Loucy (cell line): Measurements from ENCODE around the gene KLK12.

ENCODE experiments used
- H2AFZ ChIP-seq: fragments of 200-600 bp; sonication (generic); 2 replicates; pipeline ENCODE4 v1.6.0; 2016; ENCODE audit warnings: antibody characterized with exemption, mild to moderate bottlenecking, low read length, moderate library complexity
- H3F3A ChIP-seq: fragments of 200-600 bp; 2 replicates; pipeline ENCODE4 v1.6.0; 2016; ENCODE audit warnings: antibody characterized with exemption, low read depth, mild to moderate bottlenecking
- H3K27me3 ChIP-seq: fragments of 200-600 bp; sonication (generic); 2 replicates; pipeline ENCODE4 v1.6.1; 2014; ENCODE audit warnings: low read length, mild to moderate bottlenecking; ENCODE audit not compliant: insufficient read depth, poor library complexity, severe bottlenecking
- H3K36me3 ChIP-seq: fragments of 200-600 bp; sonication (generic); 2 replicates; pipeline ENCODE4 v1.6.1; 2016; ENCODE audit warnings: low read length; ENCODE audit not compliant: insufficient read depth
- H3K4me1 ChIP-seq: fragments of 200-600 bp; sonication (generic); 2 replicates; pipeline ENCODE4 v1.5.1; 2014; ENCODE audit warnings: low read length, mild to moderate bottlenecking; ENCODE audit not compliant: insufficient read depth, poor library complexity, severe bottlenecking
- H3K4me2 ChIP-seq: fragments of 200-600 bp; sonication (generic); 2 replicates; pipeline ENCODE4 v1.6.0; 2014; ENCODE audit warnings: antibody characterized with exemption, low read length, low read depth, mild to moderate bottlenecking; ENCODE audit not compliant: poor library complexity, severe bottlenecking
- H3K4me3 ChIP-seq: fragments of 200-600 bp; sonication (generic); 2 replicates; pipeline ENCODE4 v1.5.1; 2014; ENCODE audit warnings: low read length, mild to moderate bottlenecking, mixed read lengths; ENCODE audit not compliant: poor library complexity, severe bottlenecking
- H3K79me2 ChIP-seq: fragments of 200-600 bp; sonication (generic); 2 replicates; pipeline ENCODE4 v1.6.1; 2014; ENCODE audit warnings: low read length; ENCODE audit not compliant: insufficient read depth
- H3K9ac ChIP-seq: fragments of 200-600 bp; sonication (generic); 2 replicates; pipeline ENCODE4 v1.6.0; 2014; ENCODE audit warnings: mild to moderate bottlenecking, low read depth, low read length, moderate library complexity; ENCODE audit not compliant: poor library complexity, severe bottlenecking
- H3K9me2 ChIP-seq: fragments of 200-600 bp; sonication (generic); replicated peaks from 2 replicates; pipeline ENCODE4 v1.6.1; 2016; ENCODE audit warnings: low read depth, low read length, mixed read lengths
- H3K9me3 ChIP-seq: fragments of 200-600 bp; sonication (generic); 2 replicates; pipeline ENCODE4 v1.6.1; 2014; ENCODE audit warnings: mild to moderate bottlenecking, antibody characterized with exemption, low read length, low read depth; ENCODE audit not compliant: insufficient read depth
- H4K20me1 ChIP-seq: fragments of 200-600 bp; sonication (generic); 2 replicates; pipeline ENCODE4 v1.6.0; 2014; ENCODE audit warnings: antibody characterized with exemption, low read length, mild to moderate bottlenecking; ENCODE audit not compliant: insufficient read depth, poor library complexity, severe bottlenecking
- EZH2phosphoT487 ChIP-seq: fragments of 200-600 bp; IDR thresholded peaks from 2 replicates; pipeline ENCODE4 v1.6.1; 2018; ENCODE audit warnings: antibody characterized with exemption, mild to moderate bottlenecking, moderate library complexity, borderline replicate concordance
- TF ChIP-seq, protein P1 (sequence below): fragments of 200-600 bp; sonication (generic); conservative IDR thresholded peaks from 2 replicates; pipeline ENCODE4 v1.5.1; 2014; ENCODE audit warnings: mild to moderate bottlenecking, antibody characterized with exemption, low read length

The KLK12 gene, protein sequence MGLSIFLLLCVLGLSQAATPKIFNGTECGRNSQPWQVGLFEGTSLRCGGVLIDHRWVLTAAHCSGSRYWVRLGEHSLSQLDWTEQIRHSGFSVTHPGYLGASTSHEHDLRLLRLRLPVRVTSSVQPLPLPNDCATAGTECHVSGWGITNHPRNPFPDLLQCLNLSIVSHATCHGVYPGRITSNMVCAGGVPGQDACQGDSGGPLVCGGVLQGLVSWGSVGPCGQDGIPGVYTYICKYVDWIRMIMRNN

DNA sequence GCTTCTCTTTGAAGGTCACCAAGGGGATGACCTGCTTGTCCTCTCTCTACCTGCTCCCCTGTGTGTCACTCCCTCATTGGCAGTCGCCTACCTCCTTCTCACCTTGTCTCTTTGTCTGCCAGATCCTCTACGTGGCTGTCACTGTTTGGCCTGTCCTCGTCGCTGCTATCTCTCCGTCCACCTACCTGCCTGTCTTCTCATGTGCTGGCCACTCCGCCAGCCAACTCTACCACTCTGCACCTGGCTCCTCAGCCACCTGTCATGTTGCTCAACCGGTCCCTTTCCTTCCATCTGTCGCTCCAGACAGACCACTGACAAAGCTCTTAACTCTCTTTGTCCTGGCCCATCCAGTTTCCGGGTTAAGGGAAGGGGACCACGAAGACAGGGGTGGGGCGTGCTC, at the start of gene KLK12:
Gene KLK12, minus strand, starts transcription at position 299 of the 400 bp plus-strand sequence. CDS start 381 bp downstream, outside the sequence.
- Histone ChIP-seq H3F3A (no peaks in the 10 kb centered on the region), H3K9me2 (no peaks in the 10 kb centered on the region), H3K4me3 (no peak within 1 kb of the TSS), H2AFZ (no peak within 1 kb of the TSS), H3K36me3 (no peaks in the 10 kb centered on the region), H3K27me3 (no peaks in the 10 kb centered on the region), H4K20me1 (no peaks in the 10 kb centered on the region), H3K4me2 (no peak within 1 kb of the TSS), H3K79me2 (no peaks in the 10 kb centered on the region), H3K9me3 (no peaks in the 10 kb centered on the region; the same call in 1 of the 2 replicates), H3K4me1 (no peaks in the 10 kb centered on the region), H3K9ac (no peak within 1 kb of the TSS)
- TF ChIP-seq EZH2phosphoT487, result no peak

DNA sequence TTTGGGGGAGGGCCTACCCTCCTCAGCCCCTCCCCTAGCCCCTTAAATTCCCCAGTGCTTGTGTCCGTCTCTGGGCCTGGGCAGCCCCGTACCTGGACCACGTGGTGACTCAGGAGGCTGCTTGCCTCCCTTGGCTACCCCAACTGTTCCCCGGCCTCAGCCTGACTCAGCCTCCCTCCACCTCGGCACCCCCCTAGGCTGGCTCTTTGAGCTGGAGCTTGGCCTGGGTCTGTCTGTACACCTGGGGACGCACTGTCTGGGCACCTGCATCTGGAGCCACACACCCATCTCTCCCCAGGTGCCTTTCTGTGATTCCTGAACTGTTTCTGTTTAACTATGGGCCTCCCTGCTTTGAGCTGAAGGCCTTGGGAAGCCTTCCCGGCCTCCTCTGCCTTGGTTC, 49.7 kb upstream of the KLK12 start:
- Histone ChIP-seq H3K4me3 (no peak overlapping the region), H2AFZ (no peak overlapping the region), H3K4me2 (no peak overlapping the region), H3K9me2 (no peaks in the 10 kb centered on the region), H4K20me1 (no peaks in the 10 kb centered on the region), H3K9me3 (no peaks in the 10 kb centered on the region; the same call in 1 of the 2 replicates), H3K27me3 (no peaks in the 10 kb centered on the region), H3F3A (no peaks in the 10 kb centered on the region), H3K4me1 (no peaks in the 10 kb centered on the region), H3K9ac (no peak overlapping the region), H3K79me2 (no peaks in the 10 kb centered on the region), H3K36me3 (no peaks in the 10 kb centered on the region)
- TF ChIP-seq EZH2phosphoT487, result no peak
- TF ChIP-seq, protein P1, sequence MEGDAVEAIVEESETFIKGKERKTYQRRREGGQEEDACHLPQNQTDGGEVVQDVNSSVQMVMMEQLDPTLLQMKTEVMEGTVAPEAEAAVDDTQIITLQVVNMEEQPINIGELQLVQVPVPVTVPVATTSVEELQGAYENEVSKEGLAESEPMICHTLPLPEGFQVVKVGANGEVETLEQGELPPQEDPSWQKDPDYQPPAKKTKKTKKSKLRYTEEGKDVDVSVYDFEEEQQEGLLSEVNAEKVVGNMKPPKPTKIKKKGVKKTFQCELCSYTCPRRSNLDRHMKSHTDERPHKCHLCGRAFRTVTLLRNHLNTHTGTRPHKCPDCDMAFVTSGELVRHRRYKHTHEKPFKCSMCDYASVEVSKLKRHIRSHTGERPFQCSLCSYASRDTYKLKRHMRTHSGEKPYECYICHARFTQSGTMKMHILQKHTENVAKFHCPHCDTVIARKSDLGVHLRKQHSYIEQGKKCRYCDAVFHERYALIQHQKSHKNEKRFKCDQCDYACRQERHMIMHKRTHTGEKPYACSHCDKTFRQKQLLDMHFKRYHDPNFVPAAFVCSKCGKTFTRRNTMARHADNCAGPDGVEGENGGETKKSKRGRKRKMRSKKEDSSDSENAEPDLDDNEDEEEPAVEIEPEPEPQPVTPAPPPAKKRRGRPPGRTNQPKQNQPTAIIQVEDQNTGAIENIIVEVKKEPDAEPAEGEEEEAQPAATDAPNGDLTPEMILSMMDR, result no peak

DNA sequence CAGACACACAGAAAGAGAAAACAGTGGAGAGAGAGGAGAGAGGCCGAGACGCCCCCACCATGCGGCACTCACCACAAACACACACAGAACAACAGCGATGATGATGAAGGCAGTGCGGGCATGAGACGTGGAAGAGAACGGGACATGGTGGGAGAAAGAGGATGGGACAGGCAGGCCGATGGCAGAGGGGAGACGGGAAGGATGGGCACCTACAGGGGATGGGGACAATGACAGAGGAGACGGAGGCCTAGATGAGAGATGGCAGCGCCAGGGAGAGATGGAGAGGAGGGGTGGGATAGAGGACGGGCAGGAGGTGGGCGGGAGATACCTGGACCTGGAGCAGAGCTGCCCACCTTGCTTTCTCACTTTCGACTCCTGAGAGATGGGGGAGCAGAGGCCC, 49.0 kb upstream of the KLK12 start:
- H3K27me3 ChIP-seq, result no peaks in the 10 kb centered on the region
- H3K4me3 ChIP-seq, result no peak overlapping the region
- no peaks in the 10 kb centered on the region for H3K79me2 ChIP-seq
- no peaks in the 10 kb centered on the region for H3K4me1 ChIP-seq
- no peaks in the 10 kb centered on the region for H3K36me3 ChIP-seq
- H3K9ac ChIP-seq, result no peak overlapping the region
- H4K20me1 ChIP-seq, result no peaks in the 10 kb centered on the region
- H3K4me2 ChIP-seq, result no peak overlapping the region
- H2AFZ ChIP-seq, result no peak overlapping the region
- TF ChIP-seq EZH2phosphoT487, result no peak
- TF ChIP-seq, protein P1, result no peak
- H3K9me3 ChIP-seq, result no peaks in the 10 kb centered on the region; the same call in 1 of the 2 replicates
- H3F3A ChIP-seq, result no peaks in the 10 kb centered on the region
- H3K9me2 ChIP-seq, result no peaks in the 10 kb centered on the region

DNA sequence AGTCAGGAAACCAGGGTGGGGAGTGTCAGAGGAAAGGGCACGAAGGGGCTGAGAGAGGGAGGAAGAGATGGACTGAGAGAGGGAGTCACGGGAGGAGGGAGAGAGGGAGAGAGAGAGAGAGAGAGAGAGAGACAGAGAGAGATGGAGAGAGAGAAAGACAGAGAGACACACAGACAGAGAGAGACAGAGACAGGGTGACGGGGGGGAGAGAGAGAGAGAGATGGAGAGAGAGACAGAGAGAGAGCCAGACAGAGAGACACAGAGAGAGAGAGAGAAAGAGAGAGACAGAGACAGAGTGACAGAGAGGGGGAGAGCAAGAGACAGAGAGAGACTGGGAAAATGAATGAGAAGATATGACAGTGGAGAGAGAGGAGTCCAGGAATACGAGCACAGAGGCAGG, 48.4 kb upstream of the KLK12 start:
- Histone ChIP-seq H3K27me3 (no peaks in the 10 kb centered on the region), H3K36me3 (no peaks in the 10 kb centered on the region), H3K4me1 (no peaks in the 10 kb centered on the region), H3K9me2 (no peaks in the 10 kb centered on the region), H3K4me2 (no peak overlapping the region), H3F3A (no peaks in the 10 kb centered on the region), H2AFZ (no peak overlapping the region), H4K20me1 (no peaks in the 10 kb centered on the region), H3K9me3 (no peaks in the 10 kb centered on the region; the same call in 1 of the 2 replicates), H3K9ac (no peak overlapping the region), H3K79me2 (no peaks in the 10 kb centered on the region), H3K4me3 (no peak overlapping the region)
- no peak for TF ChIP-seq EZH2phosphoT487
- TF ChIP-seq, protein P1, result no peak
